ENCODE results near the gene CIDEB.

GRCh38 chr14:24322672-24323071 lies 14.9 kb upstream of the CIDEB start:
- TF ChIP-seq REST (IDR thresholded peaks at IDR 0.05; ENCODE audit: insufficient read depth in 1 of 2, low read depth in 2 of 2, low read length in 2 of 2) (no peak), SIN3A (IDR thresholded peaks at IDR 0.05; ENCODE audit: borderline replicate concordance, insufficient read depth, low read length) (no peak)

Data from PFSK-1 (cell line).